ENCODE data around the gene GDI2.

DNA sequence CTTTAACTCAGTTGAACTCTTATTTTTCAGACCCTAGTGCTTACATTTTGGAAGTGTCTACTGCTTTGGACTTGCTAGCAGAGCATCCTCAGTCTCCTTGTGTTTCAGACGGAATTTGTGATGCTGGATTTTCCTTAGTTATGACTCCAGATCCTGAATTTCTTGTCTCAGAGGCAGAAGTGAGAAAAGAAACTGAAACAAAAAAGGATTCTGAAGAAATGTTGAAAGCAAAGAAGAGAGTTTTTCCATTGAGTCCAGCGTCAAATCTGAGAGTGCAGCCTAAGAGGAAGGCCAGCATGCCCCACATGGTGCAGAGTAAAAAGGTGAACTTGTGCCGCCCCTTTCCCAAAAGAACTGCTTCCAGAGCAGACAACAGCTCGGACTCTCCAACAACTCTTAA, 82.5 kb downstream of the GDI2 start:
- no peak for TF ChIP-seq EZH2 (optimal IDR thresholded peaks at IDR 0.05; ENCODE audit: low read depth, low read length)
- TF ChIP-seq, protein P1, sequence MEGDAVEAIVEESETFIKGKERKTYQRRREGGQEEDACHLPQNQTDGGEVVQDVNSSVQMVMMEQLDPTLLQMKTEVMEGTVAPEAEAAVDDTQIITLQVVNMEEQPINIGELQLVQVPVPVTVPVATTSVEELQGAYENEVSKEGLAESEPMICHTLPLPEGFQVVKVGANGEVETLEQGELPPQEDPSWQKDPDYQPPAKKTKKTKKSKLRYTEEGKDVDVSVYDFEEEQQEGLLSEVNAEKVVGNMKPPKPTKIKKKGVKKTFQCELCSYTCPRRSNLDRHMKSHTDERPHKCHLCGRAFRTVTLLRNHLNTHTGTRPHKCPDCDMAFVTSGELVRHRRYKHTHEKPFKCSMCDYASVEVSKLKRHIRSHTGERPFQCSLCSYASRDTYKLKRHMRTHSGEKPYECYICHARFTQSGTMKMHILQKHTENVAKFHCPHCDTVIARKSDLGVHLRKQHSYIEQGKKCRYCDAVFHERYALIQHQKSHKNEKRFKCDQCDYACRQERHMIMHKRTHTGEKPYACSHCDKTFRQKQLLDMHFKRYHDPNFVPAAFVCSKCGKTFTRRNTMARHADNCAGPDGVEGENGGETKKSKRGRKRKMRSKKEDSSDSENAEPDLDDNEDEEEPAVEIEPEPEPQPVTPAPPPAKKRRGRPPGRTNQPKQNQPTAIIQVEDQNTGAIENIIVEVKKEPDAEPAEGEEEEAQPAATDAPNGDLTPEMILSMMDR (IDR thresholded peaks at IDR 0.05; ENCODE audit: low read length) = no peak

All from MM.1S (cell line).